Bladder microvascular endothelial cell (primary cell): Measurements from ENCODE around the gene MCUR1. TPM values are rescaled to one million over a fixed set of nuclear protein-coding genes. Genes with fewer than 3 reads are reported as not detected.

Experiments
- total RNA-seq: library from RNA; depleted of rRNA; stranded (reverse); fragments of >200 nt; gene quantifications from 2 replicates; pipeline ENCODE4 v1.2.3, GENCODE V29; 2014

The MCUR1 gene
- 7.3 and 7.4 TPM in 2 replicates for total RNA-seq

DNA sequence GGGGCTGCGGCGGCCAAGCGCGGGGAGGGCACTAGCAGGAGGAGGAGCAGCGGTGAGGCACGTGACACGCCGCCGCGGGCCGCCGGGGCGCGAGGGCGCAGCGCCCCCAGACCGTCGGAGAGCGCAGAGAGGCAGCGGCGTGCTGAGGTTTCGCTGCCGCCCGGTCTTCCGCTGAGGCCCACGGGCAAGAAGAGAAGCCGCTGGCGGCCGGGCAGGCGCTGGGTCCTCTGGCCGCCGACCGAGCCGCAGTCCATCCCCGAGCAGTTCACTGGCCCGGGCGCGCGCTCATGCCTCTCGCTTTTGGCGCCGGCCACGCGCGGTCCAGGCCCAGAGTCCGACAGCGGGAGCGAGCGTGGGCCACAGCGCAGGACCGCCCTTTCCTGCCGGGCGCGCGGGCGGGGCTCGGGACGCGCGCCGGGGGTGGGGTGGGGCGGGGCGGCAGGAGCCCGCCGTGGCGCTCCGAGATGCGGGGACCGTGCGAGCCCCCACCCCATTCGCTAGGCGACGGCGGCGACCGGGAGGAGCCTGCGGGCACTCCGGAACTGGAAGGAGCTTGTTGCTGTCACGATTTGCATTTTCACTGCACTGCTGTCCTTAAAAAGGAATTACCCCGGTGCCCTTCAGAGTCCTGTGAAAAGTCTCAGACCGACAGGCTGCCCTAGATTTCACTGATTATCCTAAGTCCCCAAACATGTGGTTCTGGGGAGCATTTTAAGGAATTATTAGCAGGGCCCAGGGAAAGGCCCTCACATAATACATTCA lies at the start of gene MCUR1:
Gene MCUR1, minus strand, starts transcription at position 382 of the 762 bp plus-strand sequence. Its CDS starts 128 bp downstream, at position 254.

Other genes starting within 250 kb of the MCUR1 start
- gene SIRT5, start 240.0 kb downstream of the MCUR1 start, total RNA-seq = 7.1 and 8.2 TPM in 2 replicates
- 47.6 and 59.7 TPM in 2 replicates for gene NOL7, start 199.2 kb downstream of the MCUR1 start, total RNA-seq
- gene RANBP9, start 102.7 kb downstream of the MCUR1 start, total RNA-seq = 17.6 and 40.2 TPM in 2 replicates
- gene RNF182, start 110.4 kb upstream of the MCUR1 start, total RNA-seq = 0.65 and 2.5 TPM in 2 replicates